K562 (cell line): ENCODE data around the gene SCLY. TPM values are rescaled to one million over a fixed set of nuclear protein-coding genes. Genes with fewer than 3 reads are reported as not detected.

Source experiments
- ATAC-seq: fragments of 200-7000 bp; cut with Tn5 transposase; 3 replicates; pipeline ENCODE4 v1.9.1; 2020; ENCODE audit warnings: moderate library complexity
- BruUV-seq: library from RNA; stranded (reverse); fragments of 400-500 nt; replicated peaks from 2 replicates; lab custom pipeline; 2021; lab: Mats Ljungman, UMichigan
- CTCF ChIA-PET: fragments of 300-600 bp; formaldehyde crosslinking; extraction: SDS; loops from one replicate; lab custom pipeline; 2021; ENCODE audit warnings: low intra/inter-chr PET ratio; lab: Yijun Ruan, JAX
- POLR2A ChIA-PET: fragments of 300-600, 350-650 bp; sonication (Branson Sonifier 250); formaldehyde crosslinking; extraction: SDS; loops from one replicate; lab custom pipeline; 2021; ENCODE audit warnings: antibody characterized with exemption, inconsistent platforms; lab: Yijun Ruan, JAX
- DNase-seq, 4 experiments: peaks; one replicate each; pipeline versions ENCODE4 v3.0.0 to v3.0.0-alpha.2; 2011 to 2018; ENCODE audit warnings: low spot score in 3 of 4, mixed read lengths in 3 of 4; ENCODE audit errors: extremely low read depth in 1 of 4
- FAIRE-seq: peaks from 2 replicates; lab custom pipeline; 2011; peaks lifted over from hg19 to GRCh38; lab: Jason Lieb, UNC
- H2AFZ ChIP-seq: 2 replicates; pipeline ENCODE4 v1.6.0; 2011; ENCODE audit warnings: low read depth, low read length, control low read depth, inconsistent platforms
- H3K27ac ChIP-seq: fragments of 200-600 bp; 3 replicates; pipeline ENCODE4 v1.8.0; 2011; ENCODE audit warnings: low read depth, mild to moderate bottlenecking, control low read depth, inconsistent platforms, low read length, moderate library complexity, mixed read lengths; ENCODE audit errors: extremely low read depth
- H3K27me3 ChIP-seq, 2 experiments: fragments of 300-600 bp in 1 of 2; 2 replicates in 1 of 2; 3 replicates in 1 of 2; pipeline versions ENCODE4 v1.6.0 to v1.8.0; 2011; ENCODE audit warnings: inconsistent platforms in 2 of 2, low read length in 2 of 2, mild to moderate bottlenecking in 1 of 2, mixed read lengths in 1 of 2, moderate library complexity in 1 of 2; ENCODE audit not compliant: control insufficient read depth in 2 of 2, insufficient read depth in 2 of 2
- H3K36me3 ChIP-seq: fragments of 300-600 bp; 3 replicates; pipeline ENCODE4 v1.8.0; 2011; ENCODE audit warnings: mild to moderate bottlenecking, low read length, inconsistent platforms; ENCODE audit not compliant: control insufficient read depth, insufficient read depth
- H3K4me1 ChIP-seq, 2 experiments: fragments of 200-600 bp in 1 of 2; replicated peaks in 1 of 2; 2 replicates in 1 of 2; 3 replicates in 1 of 2; pipeline versions ENCODE4 v1.5.1 to v1.8.0; 2011; ENCODE audit warnings: inconsistent platforms in 2 of 2, low read length in 2 of 2, mild to moderate bottlenecking in 1 of 2, mixed read lengths in 1 of 2, moderate library complexity in 1 of 2; ENCODE audit not compliant: control insufficient read depth in 2 of 2, insufficient read depth in 2 of 2
- H3K4me2 ChIP-seq: 2 replicates; pipeline ENCODE4 v1.6.1; 2011; ENCODE audit warnings: low read length, control low read depth, inconsistent platforms, mixed read lengths; ENCODE audit not compliant: insufficient read depth
- H3K4me3 ChIP-seq: fragments of 200-600 bp; sonication (generic), shearing (Covaris generic); 2 replicates; pipeline ENCODE4 v1.5.1; 2016; ENCODE audit warnings: control low read depth, inconsistent platforms
- H3K79me2 ChIP-seq: fragments of 200-600 bp; 3 replicates; pipeline ENCODE4 v1.8.0; 2011; ENCODE audit warnings: low read length, inconsistent platforms; ENCODE audit not compliant: control insufficient read depth, insufficient read depth
- H3K9ac ChIP-seq, 2 experiments: 2 replicates each; pipeline versions ENCODE4 v1.6.0 to v1.6.1; 2011; ENCODE audit warnings: low read depth in 2 of 2, low read length in 2 of 2, control low read depth in 1 of 2, inconsistent platforms in 1 of 2, mild to moderate bottlenecking in 1 of 2, mixed read lengths in 1 of 2; ENCODE audit not compliant: insufficient read depth in 1 of 2
- H3K9me1 ChIP-seq: one replicate; pipeline ENCODE4 v1.6.0; 2011; ENCODE audit warnings: inconsistent platforms, mild to moderate bottlenecking, low read length, moderate library complexity; ENCODE audit not compliant: control insufficient read depth, insufficient read depth
- H3K9me3 ChIP-seq: replicated peaks from 2 replicates; pipeline ENCODE4 v1.5.1; 2011; ENCODE audit warnings: low read depth, low read length, inconsistent platforms; ENCODE audit not compliant: control insufficient read depth, insufficient read depth
- H4K20me1 ChIP-seq: replicated peaks from 2 replicates; pipeline ENCODE4 v1.6.1; 2011; ENCODE audit warnings: low read length, inconsistent platforms, mixed read lengths; ENCODE audit not compliant: control insufficient read depth, insufficient read depth
- ATF1 ChIP-seq, 2 experiments: fragments of 450-650 bp in 1 of 2; IDR thresholded peaks; 2 replicates each; pipeline ENCODE4 v1.6.1; 2016; ENCODE audit warnings: missing compliant biosample characterization in 1 of 2, missing genetic modification characterization in 1 of 2
- GABPB1 ChIP-seq: sonication (generic); formaldehyde crosslinking; IDR thresholded peaks from 2 replicates; pipeline ENCODE4 v1.8.0; 2022; ENCODE audit warnings: mild to moderate bottlenecking, missing genetic modification reagents
- GTF2B ChIP-seq: IDR thresholded peaks from 2 replicates; pipeline ENCODE4 v1.6.1; 2011; ENCODE audit not compliant: insufficient read length; ENCODE audit errors: extremely low read depth
- HDAC8 ChIP-seq: fragments of 450-650 bp; IDR thresholded peaks from 2 replicates; pipeline ENCODE4 v1.6.1; 2016; ENCODE audit warnings: mild to moderate bottlenecking, missing genetic modification characterization, moderate library complexity, missing compliant biosample characterization
- HIVEP1 ChIP-seq: fragments of 250-450 bp; sonication (Bioruptor Pico); IDR thresholded peaks from 2 replicates; pipeline ENCODE4 v1.4.0; 2020; ENCODE audit warnings: mild to moderate bottlenecking
- KAT7 ChIP-seq: sonication (generic); formaldehyde crosslinking; IDR thresholded peaks from 2 replicates; pipeline ENCODE4 v1.8.0; 2022; ENCODE audit warnings: missing genetic modification reagents, mild to moderate bottlenecking, borderline replicate concordance
- LARP7 ChIP-seq: fragments of 450-650 bp; IDR thresholded peaks from 2 replicates; pipeline ENCODE4 v1.6.1; 2016
- MEF2D ChIP-seq: conservative IDR thresholded peaks from 2 replicates; pipeline ENCODE4 v1.6.1; 2016; ENCODE audit warnings: low read depth, missing genetic modification characterization, missing compliant biosample characterization
- NFYB ChIP-seq: IDR thresholded peaks from 2 replicates; pipeline ENCODE4 v1.6.1; 2011; ENCODE audit warnings: mild to moderate bottlenecking, moderate library complexity; ENCODE audit not compliant: insufficient read length; ENCODE audit errors: extremely low read depth
- PRDM10 ChIP-seq: fragments of 450-650 bp; IDR thresholded peaks from 2 replicates; pipeline ENCODE4 v1.6.1; 2018; ENCODE audit not compliant: partially characterized antibody
- RFX1 ChIP-seq: fragments of 450-650 bp; IDR thresholded peaks from 2 replicates; pipeline ENCODE4 v1.6.1; 2016; ENCODE audit warnings: mild to moderate bottlenecking, moderate library complexity
- TBL1XR1 ChIP-seq, 2 experiments: IDR thresholded peaks; 2 replicates each; pipeline ENCODE4 v1.6.1; 2012; ENCODE audit warnings: improper control_type of control experiment in 2 of 2, low read length in 2 of 2, mild to moderate bottlenecking in 1 of 2
- TRIM28 ChIP-seq: fragments of 450-650 bp; IDR thresholded peaks from 2 replicates; pipeline ENCODE4 v1.6.1; 2017
- ZBTB1 ChIP-seq: sonication (generic); formaldehyde crosslinking; IDR thresholded peaks from 2 replicates; pipeline ENCODE4 v1.8.1; 2023; ENCODE audit warnings: missing genetic modification reagents, low read depth, mild to moderate bottlenecking, borderline replicate concordance
- ZNF445 ChIP-seq: fragments of 250-450 bp; sonication (Bioruptor Pico); IDR thresholded peaks from 2 replicates; pipeline ENCODE4 v1.4.0; 2020; ENCODE audit warnings: low read depth, mild to moderate bottlenecking, moderate library complexity
- ZNF668 ChIP-seq: fragments of 250-450 bp; sonication (Bioruptor Pico); IDR thresholded peaks from 2 replicates; pipeline ENCODE4 v1.8.0; 2022; ENCODE audit warnings: mild to moderate bottlenecking, inconsistent platforms
- WGBS: fragments of 100-300 bp; shearing (Covaris generic); methylation state at CpG from one replicate; pipeline ENCODE4 v1.1.6; 2016; ENCODE audit warnings: low coverage, mixed read lengths; ENCODE audit not compliant: insufficient coverage; ENCODE audit errors: missing lambda C conversion rate; 5-methylcytosine and 5-hydroxymethylcytosine counted together
- in situ Hi-C: fragments of 300-500 bp; cut with MboI; formaldehyde crosslinking; loops from 4 replicates; pipeline ENCODE4 v1.15.0; 2018; ENCODE audit warnings: inconsistent platforms, mixed read lengths
- intact Hi-C: fragments of 100-400 bp; cut with micrococcal nuclease; formaldehyde crosslinking; loops from 2 replicates; pipeline ENCODE4 v1.14.2; 2022
- polyA plus RNA-seq, 8 experiments: library from polyadenylated mRNA; depleted of rRNA in 4 of 8; stranded (reverse) in 5 of 8; unstranded in 3 of 8; fragments of >200 nt; fragmentation: Nextera tagmentation in 2 of 8; fragmentation: Illumina TruSeq in 1 of 8; extraction: Ambion mirVana in 2 of 8; extraction: Trizol in 1 of 8; gene quantifications; 2 replicates each; pipeline versions ENCODE4 v1.2.1 to v1.2.3, GENCODE V29; 2011 to 2014; ENCODE audit warnings: inconsistent platforms in 1 of 8, missing spikeins in 1 of 8
- total RNA-seq, 7 experiments: library from RNA; depleted of rRNA in 6 of 7; stranded (reverse); fragments of >200 nt in 6 of 7; fragmentation: Illumina TruSeq in 2 of 7; extraction: Trizol in 2 of 7; gene quantifications; 2 replicates each; pipeline versions ENCODE4 v1.2.1 to v1.2.3, GENCODE V29; 2011 to 2021; ENCODE audit warnings: low replicate concordance in 1 of 7

The SCLY gene
- total and polyA plus RNA-seq, 9 of the 15 experiments (the other 6 are each of a cell fraction or from before 2014, with no cell fraction given): 2.6 to 32.2 (median 21.1) TPM

- TF ChIP-seq PRDM10: no peak
Observed at GRCh38 chr2:238060542-238061314, at the start of gene SCLY (continued).

- no peaks in the 10 kb centered on the region for H4K20me1 ChIP-seq
- FAIRE-seq: no peak
- no peaks in the 10 kb centered on the region for H3K9me3 ChIP-seq
- H3K4me3 ChIP-seq: no peak overlapping the region
- in situ Hi-C loops: no loop called here
- no peak for ATAC-seq
- no peak overlapping the region for H3K4me2 ChIP-seq
- no peak overlapping the region for H3K9ac ChIP-seq
- H2AFZ ChIP-seq: no peak overlapping the region
- no peaks in the 10 kb centered on the region for H3K27me3 ChIP-seq
- POLR2A ChIA-PET: interaction anchor here (0.7 kb wide), 1 partner anchor 9 kb away, joined by 3 read pairs; no protein-coding TSS in a partner anchor
- no peaks in the 10 kb centered on the region for H3K9me1 ChIP-seq
- no TSS peak for BruUV-seq
- peaks cover 33% of the 10 kb centered on the region; the same call in 2 of the 3 replicates for H3K36me3 ChIP-seq
- H3K79me2 ChIP-seq: peaks cover 8% of the 10 kb centered on the region; the same call in 1 of the 3 replicates
- no peak overlapping the region for H3K27ac ChIP-seq
- intact Hi-C loops: no loop called here
- no peaks in the 10 kb centered on the region for H3K4me1 ChIP-seq
- WGBS: 94% methylated on average over 7 of the region's 7 CpGs
- DNase-seq: no peak
- CTCF ChIA-PET: no interaction called here
- TF ChIP-seq GTF2B: no peak
- no peak for TF ChIP-seq ZNF668 (CRISPR knock-in tag)
- no peak for TF ChIP-seq TBL1XR1 (IDR thresholded peaks at IDR 0.05; ENCODE audit: low read length in 2 of 2)
- no peak for TF ChIP-seq MEF2D (tag)
- TF ChIP-seq LARP7: no peak
- no peak for TF ChIP-seq KAT7 (CRISPR knock-in tag)
- TF ChIP-seq ZBTB1 (CRISPR knock-in tag): no peak
- TF ChIP-seq GABPB1 (CRISPR knock-in tag): no peak
- TF ChIP-seq ZNF445 (CRISPR knock-in tag): no peak
- no peak for TF ChIP-seq RFX1
- no peak for TF ChIP-seq NFYB
- no peak for TF ChIP-seq HIVEP1 (CRISPR knock-in tag)
- TF ChIP-seq ATF1 (CRISPR knock-in tag; IDR thresholded peaks at IDR 0.05): no peak
- no peak for TF ChIP-seq ATF1 (tag; IDR thresholded peaks at IDR 0.05)
- no peak for TF ChIP-seq TRIM28
- no peak for TF ChIP-seq HDAC8
Observed at GRCh38 chr2:238013806-238014205, 47.0 kb upstream of the SCLY start.
